NCI-H774 (cell line): ENCODE data around the gene NDUFB7.
"Not testable (repeated sequence)": the region's sequence is repeated elsewhere in the genome, so short reads cannot be mapped to it uniquely, and the experiment has no call there.

Experiments used
- DNase-seq: peaks from one replicate; lab custom pipeline; 2025; lab: John Stamatoyannopoulos, UW

The NDUFB7 gene

DNA sequence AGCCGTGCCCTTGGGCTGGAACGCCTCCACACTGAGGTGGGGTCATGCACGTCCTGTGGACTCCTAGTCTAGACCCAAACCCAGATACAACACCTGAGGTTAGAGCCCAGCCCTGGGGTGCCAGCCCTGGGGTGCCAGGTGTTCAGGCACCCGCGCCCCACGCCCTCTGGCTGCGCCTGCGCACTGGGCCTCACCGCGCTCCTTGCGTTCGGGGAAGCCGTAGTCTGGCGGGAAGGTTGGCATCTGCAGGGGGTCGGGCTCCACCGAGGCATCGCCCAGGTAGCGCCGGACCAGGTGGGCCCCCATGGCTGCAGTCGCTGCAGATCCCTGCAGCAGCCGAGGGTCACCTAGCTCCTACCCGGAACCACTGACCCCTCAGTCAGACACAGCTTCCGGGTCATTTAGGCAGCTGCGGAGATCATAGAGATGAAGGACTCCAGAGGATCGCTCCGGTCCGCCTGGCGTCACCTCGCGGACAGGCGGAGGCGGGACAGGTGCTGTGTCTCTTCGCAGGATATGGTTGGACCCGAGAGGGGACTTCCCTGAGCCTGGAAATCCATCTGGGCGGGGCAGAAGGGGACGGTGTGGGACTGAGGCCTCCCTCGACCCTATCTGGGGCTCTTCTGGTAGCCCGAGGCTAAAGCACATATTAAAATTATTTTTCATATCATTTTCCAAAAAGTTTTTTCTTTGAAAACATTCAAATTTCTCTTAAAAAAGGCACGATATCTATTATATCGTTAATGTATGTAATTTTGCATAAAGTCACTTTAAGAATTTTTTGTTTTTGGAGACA, at the start of gene NDUFB7:
TSS of gene NDUFB7 (minus strand) at position 372 of the 796 bp plus-strand sequence. CDS start at position 306, 66 bp downstream.
- DNase-seq, result peak; percentile 94

DNA sequence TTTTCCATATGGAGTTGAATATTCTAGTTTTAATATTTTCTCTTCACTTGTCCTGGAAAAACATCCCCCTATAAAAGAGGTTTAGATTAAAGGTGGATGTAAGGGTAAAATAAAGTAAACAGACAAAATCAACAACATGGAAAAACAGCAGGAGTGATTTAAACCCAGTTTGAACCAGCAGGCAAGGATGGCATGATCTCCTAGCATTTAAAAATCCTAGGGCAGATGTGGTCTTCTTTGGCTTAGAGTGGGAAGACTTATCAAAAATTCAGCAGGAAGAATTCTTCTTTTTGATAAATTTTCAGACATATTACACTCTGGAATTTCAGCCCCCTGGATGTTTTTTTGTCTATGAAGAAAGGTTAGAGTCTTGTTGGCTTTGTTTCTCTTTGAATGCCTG, 47.5 kb upstream of the NDUFB7 start:
- DNase-seq, result no peak

DNA sequence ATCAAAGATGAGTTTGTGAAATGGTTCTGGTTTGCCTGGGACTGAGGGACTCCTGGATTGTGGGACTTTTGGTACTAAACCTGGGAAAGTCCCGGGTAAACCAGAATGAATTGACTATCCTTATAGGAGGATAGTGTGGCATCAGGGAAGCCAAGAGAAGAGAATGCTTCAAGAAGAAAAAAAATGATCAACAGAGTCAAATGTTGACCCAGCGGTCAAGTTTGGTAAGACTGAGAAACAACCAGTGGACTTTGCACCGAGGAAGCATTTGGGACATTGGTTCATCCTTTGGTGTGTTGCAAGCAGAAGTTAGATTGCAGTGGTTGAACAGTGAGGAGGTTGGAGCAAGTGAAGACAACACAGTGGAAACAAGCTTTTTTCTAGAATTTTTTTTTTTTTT, 44.5 kb upstream of the NDUFB7 start:
- no peak for DNase-seq

DNA sequence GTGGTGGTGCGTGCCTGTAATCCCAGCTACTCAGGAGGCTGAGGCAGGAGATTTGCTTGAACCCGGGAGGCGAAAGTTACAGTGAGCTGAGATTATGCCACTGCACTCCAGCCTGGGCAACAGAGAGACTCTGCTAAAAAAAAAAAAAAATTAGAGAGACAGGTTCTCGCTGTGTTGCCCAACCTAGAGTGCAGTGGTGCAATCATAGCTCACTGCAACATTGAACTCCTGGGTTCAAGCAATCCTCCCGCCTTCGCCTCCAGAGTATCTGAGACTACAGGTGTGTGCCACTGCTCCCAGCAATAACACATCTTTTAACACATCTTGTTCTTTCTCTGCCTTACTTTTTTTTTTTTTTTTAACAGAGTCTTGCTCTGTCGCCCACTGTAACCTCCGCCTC, 43.8 kb upstream of the NDUFB7 start:
- DNase-seq, result no peak

DNA sequence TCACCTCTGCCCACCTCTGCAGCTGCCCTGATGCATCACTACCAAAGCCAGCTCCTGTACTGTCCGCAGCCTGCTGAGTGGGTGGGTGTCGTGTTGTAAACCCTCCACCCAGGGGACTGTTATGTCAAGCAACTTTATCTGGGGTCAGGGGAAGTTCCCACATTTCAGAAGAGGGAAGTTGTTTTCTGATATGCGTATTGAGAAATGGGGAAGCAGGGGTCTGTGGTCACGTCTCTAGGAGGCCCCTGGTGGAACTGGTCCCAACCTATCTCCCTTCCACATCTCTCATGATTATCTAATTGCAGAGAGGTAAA, 42.2 kb upstream of the NDUFB7 start:
- DNase-seq, result no peak

DNA sequence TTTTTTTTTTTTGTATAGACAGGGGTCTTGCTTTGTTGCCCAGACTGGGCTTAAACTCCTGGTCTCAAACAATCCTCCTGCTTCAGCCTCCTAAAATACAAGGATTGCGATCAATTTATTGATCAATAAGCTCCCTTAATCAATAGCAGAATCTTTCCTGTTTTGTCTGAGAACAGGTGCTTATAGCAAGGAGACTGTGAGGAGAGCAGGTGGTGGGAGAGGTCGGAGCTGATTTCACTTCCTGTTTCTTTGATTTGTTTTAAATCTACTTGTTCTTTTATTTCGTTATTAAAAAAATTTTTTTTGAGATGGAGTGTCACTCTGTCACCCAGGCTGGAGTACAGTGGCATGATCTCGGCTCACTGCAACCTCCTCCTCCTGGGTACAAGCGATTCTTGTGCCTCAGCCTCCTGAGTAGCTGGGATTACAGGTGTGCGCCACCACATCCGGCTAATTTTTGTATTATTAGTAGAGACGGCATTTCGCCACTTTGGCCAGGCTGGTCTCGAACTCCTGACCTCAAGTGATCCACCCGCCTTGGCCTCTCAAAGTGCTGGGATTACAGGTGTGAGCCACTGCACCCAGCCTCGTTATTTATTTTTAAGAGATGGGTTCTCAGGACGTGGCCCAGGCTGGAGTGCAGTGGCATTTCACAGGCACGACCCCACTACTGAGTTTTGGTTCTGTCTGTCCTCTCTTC, 41.7 kb upstream of the NDUFB7 start:
- not testable (repeated sequence) for DNase-seq

DNA sequence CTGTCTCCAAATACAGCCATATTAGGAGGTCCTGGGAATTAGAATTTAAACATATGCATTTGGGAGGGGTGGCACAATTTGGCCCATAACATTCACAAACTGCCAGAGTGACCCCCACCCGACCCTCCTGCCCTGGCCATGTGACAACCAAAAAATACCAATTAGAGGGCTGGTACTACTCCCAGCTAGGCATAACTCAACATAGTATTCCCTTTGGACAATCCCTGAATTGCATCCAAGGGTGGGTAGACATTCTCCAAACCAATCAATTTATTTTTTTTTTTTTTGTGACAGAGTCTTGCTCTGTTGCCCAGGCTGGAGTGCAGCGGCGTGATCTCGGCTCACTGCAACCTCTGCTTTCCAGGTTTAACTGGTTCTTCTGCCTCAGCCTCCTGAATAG, 40.8 kb upstream of the NDUFB7 start:
- no peak for DNase-seq

DNA sequence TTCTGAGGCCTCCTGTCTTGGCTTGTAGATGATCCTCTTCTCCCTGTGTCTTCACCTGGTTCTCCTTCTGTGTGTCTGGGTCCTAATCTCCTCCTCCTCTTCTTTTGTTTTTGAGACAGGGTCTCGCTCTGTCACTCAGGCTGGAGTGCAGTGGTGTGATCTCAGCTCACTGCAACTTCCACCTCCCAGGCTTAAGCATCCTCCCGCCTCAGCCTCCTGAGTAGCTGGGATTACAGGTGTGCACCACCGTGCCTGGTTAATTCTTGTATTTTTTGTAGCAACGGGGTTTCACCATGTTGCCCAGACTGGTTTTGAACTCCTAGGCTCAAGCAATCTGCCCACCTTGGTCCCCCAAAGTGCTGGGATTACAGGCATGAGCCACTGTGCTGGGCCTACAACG, 40.4 kb upstream of the NDUFB7 start:
- not testable (repeated sequence) for DNase-seq

DNA sequence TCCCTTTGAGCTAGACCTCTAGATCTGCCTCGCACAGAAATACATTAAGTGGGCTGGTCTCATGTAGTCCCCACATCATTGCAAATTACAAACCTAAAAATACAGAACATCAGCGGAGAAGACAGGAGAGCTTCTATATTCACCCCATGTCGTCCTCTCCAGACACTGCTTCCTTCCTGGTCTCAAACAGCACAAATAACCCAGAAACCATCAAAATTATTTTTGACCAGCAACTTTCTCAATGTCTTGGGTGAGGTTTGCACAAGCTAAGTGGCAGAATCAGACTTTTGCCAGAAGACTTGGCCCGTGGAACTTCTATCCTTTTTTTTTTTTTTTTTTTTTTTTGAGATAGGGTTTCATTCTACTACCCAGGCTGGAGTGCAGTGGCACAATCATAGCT, 39.2 kb upstream of the NDUFB7 start:
- DNase-seq, result no peak

DNA sequence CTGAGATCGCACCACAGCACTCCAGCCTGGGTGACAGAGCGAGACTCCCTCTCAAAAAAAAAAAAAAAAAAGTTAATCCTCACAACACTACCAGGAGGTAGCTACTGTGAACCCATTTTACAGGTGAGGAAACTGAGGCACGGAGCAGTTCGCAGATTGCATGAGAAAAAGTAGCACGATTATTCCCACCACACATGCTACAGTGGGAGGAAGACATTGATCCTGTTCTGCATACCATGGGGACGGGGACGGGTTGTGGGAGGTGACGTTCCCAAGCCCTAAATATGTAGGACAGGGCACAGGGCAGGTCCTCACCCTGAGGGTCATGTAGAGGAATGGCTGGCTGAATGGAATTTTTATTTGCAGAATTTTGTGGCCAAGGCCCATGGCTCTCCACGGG, 34.8 kb upstream of the NDUFB7 start:
- DNase-seq, result no peak

DNA sequence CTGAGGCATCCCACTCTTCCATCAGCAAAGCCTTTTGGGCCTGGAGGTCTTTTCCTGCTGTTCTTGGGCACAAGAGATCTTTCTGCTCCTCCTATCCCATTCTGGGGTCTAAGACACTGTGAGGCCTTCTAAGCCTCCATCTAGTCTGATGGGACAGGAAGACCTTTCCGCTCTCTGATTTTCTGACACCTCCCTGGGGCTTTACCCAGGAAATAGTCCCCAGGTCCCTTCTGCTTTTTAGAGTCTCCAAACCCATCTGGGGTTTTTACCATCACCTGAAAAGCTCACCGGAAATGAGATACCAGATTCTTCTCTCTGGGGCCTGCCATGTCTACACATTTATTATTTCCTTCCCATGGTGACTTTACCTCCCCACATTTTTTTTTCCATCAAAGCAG, 32.1 kb upstream of the NDUFB7 start:
- DNase-seq, result no peak

DNA sequence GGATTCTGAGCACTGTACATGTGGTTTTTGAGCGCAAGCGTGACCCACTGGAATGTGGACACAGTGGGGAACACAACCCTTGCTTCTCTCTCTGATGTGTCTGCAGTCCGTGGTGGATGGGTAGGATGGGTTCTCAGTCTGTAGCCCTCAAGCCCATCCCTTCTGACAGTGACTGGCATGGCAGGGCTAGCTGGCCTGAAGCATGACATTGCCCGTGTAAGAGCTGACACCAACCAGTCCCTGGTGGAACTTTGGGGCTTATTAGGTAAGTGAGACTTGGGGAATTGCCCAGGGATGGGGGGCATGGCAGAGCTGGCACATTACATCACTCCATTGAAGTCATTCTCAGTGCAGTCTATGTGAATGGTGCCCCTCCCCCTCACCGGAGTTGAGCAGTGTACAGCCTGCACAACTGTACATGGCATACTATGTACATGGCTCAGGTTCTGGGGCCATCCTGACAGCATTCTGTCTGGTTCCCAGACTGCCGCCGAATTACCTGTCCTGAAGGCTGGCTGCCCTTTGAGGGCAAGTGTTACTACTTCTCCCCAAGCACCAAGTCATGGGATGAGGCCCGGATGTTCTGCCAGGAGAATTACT, 27.8 kb upstream of the NDUFB7 start:
- no peak for DNase-seq

DNA sequence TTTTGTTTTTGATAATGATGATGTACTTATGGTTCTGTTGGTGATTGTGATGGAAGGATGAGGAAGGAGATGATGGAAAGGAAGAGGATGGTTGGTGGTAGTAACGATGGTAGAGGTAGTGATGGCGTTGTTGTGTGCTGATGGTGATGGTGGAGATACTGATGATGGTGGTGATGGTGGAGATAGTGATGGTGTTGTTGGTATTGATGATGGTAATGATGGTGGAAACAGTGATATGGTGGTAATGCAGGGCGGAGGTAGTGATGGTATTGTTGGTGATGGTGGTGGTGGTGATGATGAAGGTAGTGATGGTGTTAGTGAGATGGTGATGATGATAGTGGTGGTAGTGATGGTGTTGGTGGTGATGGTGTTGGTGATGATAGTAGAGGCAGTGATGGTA, 23.7 kb upstream of the NDUFB7 start:
- DNase-seq, result no peak

DNA sequence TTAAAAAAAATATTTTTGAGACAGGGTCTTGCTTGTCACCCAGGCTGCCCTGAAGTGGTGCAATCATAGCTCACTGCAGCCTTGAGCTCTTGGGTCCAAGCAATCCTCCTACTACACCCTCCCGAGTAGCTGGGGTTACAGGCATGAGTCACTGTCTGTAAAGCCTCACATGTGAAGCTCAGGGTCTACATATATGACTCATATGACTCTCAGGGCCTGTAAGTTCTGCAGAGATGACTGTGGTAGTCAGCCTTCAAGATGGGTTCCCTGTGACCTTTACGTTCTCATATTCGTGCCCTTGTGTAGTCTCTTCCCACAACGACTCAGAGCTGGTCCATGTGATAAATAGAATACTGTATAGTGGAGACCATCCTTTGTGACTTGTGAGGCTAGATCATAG, 17.6 kb upstream of the NDUFB7 start:
- DNase-seq, result not testable (repeated sequence)

DNA sequence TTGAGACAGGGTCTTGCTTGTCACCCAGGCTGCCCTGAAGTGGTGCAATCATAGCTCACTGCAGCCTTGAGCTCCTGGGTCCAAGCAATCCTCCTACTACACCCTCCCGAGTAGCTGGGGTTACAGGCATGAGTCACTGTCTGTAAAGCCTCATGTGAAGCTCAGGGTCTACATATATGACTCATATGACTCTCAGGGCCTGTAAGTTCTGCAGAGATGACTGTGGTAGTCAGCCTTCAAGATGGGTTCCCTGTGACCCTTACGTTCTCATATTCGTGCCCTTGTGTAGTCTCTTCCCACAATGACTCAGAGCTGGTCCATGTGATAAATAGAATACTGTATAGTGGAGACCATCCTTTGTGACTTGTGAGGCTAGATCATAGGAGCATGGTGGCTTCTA, 13.3 kb upstream of the NDUFB7 start:
- not testable (repeated sequence) for DNase-seq

DNA sequence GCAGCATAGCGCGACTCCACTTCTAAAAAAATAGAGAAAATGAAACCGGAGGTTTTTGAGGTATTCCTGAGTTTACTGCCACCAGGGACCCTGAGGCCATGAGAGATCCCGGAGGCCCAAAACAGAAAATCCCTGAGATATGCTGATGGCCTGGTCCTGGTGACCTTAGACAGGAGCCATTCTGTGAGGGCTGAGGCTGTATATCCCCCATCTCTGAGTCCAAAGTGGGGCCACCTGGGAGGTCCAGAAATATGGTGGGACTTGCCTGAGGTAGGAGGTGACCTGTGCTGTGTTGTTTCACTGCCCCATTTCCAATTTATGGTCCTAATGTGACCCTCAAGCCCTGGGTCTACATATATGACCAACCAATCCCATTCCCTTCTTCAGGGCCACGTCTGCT, 12.5 kb upstream of the NDUFB7 start:
- not testable (repeated sequence) for DNase-seq

DNA sequence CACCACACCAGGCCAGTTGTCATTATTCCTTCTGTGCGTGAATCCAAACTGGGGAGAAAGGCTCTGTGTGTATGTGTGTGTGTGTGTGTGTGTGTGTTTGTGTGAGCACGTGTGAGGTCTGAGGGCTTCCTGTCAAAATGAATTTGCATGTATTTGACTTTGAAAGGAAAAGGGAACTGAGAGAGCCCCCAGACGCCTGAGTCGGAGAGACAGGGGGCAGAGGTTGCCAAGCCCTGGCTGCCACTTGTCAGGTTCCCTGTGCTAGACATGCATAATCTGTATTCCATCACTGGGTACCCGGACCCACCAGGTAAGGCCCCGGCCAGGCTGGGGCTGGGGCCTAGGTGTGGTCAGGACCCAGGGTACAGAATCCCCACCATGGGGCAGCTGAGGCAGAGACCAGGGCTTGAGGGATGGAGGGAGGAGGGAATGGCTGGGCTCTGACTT, 11.1 kb upstream of the NDUFB7 start, which contains the start of gene CLEC17A:
TSS of gene CLEC17A (plus strand) at position 191 of the 447 bp plus-strand sequence. CDS start at position 268, 77 bp downstream.
- no peak for DNase-seq

DNA sequence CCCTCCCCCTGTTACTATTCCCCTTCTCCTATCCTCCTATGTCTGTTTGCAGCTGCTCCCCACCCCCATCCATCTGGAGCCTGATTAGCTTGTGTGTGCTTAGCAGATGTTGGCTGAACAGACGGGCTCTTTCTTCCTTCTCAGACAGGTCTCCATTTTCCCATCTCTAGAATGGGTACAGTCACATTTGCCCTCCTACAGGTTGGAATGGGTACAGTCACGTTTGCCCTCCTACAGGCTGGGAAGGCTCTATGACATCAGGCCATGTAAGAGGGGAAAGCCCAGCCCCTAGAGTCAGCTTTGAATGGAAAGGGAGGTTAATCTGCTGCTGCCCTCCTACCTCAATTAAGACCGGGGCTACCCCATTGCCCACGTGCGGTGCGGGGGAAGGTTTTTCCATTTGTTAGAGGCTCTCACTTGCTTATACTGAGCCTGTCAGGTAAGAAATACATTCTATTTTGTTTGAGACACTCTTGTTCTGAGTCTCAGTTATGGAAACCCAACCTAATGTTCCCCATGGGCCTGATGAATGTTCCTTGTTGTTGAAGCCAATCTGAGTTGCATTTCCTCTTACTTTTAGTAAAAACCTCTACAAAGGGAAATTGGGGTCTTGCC, 8.9 kb upstream of the NDUFB7 start:
- DNase-seq, result no peak

DNA sequence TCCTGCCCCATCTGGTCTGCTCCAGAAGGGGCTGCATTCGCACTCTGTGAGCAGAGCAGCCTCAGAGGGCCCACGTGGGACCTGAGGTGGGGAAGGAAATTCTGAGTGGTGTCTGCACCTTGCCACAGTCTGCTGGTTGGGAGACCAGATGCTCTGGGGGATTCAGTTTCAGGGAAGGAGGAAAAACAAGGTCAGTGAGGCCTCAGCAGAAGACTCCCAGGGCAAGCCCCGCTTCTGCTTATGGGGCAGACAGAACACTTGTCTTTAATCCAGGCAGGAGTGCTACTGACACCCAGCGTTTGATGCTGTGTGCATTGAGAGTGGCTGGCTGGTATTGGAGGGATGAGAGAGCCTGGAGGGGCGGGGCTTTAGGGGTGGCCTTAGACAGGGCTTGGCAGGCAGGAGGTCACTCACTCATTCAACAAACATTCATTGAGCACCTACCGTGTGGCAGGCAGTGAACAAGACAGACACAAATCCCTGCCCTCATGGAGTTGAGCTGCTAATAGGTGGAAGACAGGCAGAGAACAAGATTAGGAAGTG, 6.1 kb upstream of the NDUFB7 start:
- DNase-seq, result no peak

DNA sequence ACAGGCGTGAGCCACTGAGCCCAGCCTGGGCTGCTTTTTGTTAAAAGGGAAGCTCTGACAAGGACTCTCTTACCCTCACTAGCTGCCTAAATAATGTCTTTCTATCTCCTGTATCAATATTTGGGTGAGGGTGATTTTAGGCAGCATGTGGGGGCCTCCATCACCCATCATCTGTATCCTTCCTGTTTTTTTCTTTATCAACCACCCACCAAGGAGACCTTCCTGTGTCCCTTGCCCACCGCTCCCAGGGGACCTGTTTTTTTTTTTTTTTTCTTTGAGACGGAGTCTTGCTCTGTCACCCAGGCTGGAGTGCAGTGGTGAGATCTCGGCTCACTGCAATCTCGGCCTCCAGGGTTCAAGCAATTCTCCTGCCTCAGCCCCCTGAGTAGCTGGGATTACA, 5.4 kb upstream of the NDUFB7 start:
- DNase-seq, result no peak

DNA sequence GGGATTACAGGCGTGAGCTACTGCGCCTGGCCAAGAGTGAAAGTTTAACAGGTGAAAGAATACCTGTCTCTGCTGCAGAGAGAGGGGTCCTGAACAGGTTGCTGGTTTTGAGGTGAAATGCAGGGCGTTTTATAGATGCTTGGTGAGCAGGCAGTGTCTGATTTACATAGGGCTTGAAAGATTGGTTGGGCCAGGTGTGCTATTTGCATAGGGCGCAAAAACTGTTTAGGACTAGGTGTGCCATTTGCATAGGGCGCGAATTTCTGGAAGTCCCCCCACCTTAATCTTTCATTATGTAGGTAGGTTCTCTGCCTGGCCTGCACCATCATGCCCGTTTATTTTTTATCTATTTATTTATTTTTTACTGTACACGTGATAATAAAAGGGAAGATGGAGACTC, 4.5 kb upstream of the NDUFB7 start:
- DNase-seq, result no peak

DNA sequence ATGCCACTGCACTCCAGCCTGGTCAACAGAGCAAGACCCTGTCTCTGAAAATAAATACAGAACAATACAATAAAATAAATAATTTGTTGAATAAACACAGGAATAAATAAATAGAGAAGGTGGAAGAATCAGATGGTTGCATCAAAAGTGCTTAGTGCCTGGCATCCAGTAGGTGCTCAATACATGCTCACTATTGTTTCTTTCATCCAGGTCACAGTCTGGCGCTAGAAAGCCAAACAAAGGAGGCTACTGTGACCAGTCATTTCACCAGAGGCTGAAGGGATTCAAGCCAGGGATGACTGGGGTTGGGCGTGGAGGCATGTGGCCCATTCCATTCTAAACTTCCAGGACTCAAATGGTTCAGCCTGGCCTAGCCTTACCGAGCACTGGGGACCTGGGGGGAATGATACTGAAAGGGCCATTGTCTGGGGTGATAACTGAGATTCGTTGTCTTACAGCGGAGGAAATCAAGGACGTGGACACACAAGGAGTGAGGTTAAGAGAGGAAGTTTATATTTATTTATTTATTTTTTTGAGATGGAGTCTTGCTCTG, 3.6 kb upstream of the NDUFB7 start:
- DNase-seq, result no peak
